Stimulated activated CD4-positive, alpha-beta T cell treated with anti-CD3 and anti-CD28 coated beads, TNF-alpha, amount 100 ng/mL, for 4 hours (primary cell): ENCODE data around the gene OGDH.
"Not testable (repeated sequence)": the region's sequence is repeated elsewhere in the genome, so short reads cannot be mapped to it uniquely, and the experiment has no call there.

ENCODE experiments used
- DNase-seq, 3 experiments: peaks; one replicate each; pipeline ENCODE4 v3.0.0-alpha.2; 2020; ENCODE audit warnings: low read depth in 3 of 3

The OGDH gene

GRCh38 chr7:44667190-44667589 is 60.8 kb downstream of the OGDH start:
- no peak for DNase-seq

GRCh38 chr7:44671069-44671468 is 64.6 kb downstream of the OGDH start:
- DNase-seq, result no peak

- no peak for DNase-seq
These were observed 66.9 kb downstream of the OGDH start for GRCh38 chr7:44673324-44673723.

- no peak for DNase-seq
These were observed 67.3 kb downstream of the OGDH start for GRCh38 chr7:44673771-44674170.

DNA sequence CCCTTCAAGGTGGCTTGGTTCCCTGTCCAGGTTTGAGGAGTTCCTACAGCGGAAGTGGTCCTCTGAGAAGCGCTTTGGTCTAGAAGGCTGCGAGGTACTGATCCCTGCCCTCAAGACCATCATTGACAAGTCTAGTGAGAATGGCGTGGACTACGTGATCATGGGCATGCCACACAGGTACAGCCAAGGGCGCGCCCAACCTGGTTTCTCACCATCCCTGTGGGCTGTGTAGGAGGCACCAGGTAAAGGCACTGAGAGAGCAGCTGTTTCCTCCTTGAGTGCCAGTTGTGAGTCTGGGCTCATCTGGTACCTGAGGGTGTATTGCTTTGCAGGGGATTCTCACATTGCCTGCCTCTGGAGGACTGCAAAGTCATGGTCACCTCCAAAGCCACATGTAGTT is 68.0 kb downstream of the OGDH start:
- no peak for DNase-seq

GRCh38 chr7:44676776-44677175 is 70.3 kb downstream of the OGDH start:
- DNase-seq, result no peak

DNA sequence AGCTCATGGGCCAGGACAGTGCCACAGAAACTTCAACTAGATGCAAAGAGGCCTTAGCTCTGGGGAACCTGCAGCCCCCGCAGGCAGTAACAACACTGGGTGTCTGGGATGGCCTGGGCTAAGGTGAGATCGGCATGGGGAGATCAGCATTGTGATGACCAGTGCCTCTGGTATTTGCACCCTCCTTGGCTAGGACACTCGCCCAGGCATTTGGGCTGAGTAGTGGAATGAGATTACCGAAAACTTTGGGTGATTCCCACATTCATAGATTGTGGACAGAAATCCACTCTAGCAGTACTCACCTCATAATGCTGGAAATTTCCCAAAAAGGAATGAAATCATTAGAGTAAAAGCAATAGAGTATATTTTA is 71.7 kb downstream of the OGDH start:
- no peak for DNase-seq

- DNase-seq, result no peak
These were observed 72.2 kb downstream of the OGDH start for GRCh38 chr7:44678471-44679179.

- DNase-seq, result no peak
These were observed 75.2 kb downstream of the OGDH start for GRCh38 chr7:44681645-44682044.

DNA sequence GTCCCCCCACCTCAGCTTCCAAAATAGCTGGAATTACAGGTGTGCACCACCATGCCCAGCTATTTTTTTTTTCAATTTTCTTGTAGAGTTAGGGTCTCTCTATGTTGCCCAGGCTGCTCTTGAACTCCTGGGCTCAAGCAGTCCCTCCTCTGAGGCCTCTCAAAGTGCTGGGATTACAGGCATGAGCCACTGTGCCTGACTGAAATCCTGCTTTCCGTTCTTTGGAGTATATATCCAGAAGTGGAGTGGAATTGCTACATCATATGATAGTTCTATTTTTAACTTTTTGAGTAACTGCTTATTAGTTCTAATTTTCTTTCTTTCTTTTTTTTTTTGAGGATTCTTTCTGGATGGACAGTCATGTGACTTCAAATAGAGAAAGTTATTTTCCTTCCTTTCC is 79.3 kb downstream of the OGDH start:
- no peak for DNase-seq

DNA sequence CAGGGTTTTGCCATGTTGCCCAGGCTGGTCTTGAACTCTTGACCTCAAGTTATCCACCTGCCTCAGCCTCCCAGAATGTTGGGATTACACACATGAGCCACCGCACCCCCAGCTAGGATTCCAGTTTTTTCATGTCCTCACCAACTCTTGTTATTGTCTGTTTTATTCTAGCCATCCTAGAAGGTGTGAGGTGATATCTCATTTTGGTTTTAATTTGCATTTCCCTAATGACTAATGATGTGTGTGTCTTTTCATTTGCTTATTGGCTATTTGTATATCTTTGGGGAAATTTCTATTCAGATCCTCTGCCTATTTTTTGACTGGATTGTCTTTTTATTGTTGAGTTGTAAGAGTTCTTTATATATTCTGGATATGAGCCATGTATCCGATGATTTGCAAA is 83.0 kb downstream of the OGDH start:
- DNase-seq, result no peak

- no peak for DNase-seq
These were observed 87.3 kb downstream of the OGDH start for GRCh38 chr7:44693641-44694313.

DNA sequence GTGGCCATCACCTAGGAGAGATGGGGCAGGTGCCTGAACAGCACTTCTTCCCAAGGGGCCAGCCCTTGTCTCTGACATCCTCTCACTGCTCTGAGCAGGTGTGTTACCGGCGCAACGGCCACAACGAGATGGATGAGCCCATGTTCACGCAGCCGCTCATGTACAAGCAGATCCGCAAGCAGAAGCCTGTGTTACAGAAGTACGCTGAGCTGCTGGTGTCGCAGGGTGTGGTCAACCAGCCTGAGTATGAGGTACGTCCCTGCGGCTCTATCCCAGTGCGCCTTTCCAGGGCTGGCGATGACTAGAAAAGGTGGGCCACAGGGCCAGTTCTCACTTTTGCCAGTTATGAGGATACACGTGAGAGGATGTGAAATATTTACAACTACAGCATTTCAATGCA is 87.9 kb downstream of the OGDH start:
- no peak for DNase-seq

DNA sequence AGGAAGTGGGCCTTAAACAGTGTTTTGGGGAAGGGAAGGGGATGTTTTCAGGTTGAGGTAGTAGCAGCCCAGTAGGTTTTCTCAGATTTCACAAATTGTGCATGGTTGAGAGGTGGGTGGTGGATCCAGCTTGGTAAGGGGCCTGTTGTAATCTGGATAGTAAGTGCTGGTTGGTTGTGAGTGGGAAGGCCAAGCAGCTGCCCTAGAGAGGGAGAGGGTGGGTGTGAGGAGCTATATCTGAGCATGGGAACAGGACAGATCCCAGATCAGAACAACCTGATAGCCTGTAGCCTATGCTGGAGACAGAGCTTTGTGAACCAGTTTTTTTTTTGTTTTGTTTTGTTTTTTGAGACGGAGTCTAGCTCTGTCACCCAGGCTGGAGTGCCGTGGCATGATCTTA is 88.3 kb downstream of the OGDH start:
- no peak for DNase-seq

DNA sequence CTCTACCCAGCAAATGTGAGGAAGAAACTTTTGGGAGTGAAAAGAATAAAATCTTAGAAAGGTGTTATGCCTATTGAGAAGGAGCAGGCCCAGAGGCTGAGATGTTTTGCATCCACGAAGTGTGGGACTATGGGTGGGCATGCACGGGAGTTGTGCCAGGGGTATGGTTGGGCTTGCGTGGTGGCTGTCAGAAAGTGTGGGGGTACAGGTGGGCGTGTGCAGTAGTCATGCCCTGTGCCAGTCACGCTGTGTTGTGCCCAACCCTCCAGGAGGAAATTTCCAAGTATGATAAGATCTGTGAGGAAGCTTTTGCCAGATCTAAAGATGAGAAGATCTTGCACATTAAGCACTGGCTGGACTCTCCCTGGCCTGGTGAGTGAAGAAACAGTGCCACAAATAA is 89.3 kb downstream of the OGDH start:
- no peak for DNase-seq

DNA sequence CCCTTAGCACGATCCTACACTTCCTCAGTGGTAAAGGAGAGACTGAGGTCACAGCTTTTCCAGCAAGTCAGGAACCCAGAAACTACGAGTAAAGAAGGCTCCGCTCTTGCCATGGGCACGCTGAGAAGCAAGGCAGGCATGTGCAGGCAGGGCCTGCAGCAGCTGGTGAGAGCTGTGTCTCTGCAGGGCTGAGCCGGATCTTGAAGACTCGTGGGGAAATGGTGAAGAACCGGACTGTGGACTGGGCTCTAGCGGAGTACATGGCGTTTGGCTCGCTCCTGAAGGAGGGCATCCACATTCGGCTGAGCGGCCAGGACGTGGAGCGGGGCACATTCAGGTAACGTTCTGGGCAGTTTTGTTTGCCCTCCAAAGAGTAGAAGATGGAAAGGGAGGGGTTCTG is 90.3 kb downstream of the OGDH start:
- no peak for DNase-seq

GRCh38 chr7:44697136-44698045 is 91.0 kb downstream of the OGDH start:
- DNase-seq, result no peak

DNA sequence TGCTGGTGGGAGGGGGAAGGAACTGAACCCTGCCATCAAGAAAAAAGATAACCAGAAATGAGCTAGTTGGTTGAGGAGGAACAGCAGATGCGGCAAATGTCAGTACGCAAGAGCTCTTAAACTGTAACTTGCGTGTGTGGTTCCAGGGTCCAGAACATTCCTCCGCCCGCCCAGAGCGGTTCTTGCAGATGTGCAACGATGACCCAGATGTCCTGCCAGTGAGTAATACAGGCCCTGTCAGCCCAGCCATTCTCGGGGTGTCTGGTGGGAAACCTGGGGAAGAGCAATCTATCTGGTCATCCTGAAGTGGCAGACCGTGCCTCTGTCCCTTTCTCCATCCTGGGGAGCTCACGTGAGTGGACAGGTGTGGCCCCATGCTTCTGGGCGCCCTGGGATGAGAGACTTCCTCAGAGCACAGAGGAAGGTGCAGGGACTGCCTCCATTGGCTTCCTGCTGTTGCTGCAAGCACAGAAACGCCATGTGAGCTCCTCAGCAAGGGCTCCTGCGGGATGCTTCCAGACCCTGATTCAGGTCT is 91.7 kb downstream of the OGDH start:
- DNase-seq, result no peak

DNA sequence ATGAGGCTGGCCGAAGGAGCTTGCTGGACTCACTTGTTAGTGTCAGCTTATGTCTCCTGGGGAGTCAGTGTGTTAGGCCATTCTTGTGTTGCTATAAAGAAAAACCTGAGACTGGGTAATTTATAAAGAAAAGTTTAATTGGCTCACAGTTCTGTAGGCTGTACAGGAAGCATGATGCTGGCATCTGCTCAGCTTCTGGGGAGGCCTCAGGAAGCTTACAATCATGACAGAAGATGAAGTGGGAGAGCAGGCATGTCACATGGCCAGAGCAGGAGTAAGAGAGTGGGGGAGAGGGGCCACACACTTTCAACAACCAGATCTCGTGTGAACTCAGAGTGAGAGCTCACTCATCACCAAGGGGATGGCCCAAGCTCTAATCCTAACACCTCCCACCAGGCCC is 93.2 kb downstream of the OGDH start:
- DNase-seq, result not testable (repeated sequence)

GRCh38 chr7:44700322-44700721 is 93.9 kb downstream of the OGDH start:
- no peak for DNase-seq

GRCh38 chr7:44703391-44703790 is 97.0 kb downstream of the OGDH start:
- DNase-seq, result not testable (repeated sequence)

DNA sequence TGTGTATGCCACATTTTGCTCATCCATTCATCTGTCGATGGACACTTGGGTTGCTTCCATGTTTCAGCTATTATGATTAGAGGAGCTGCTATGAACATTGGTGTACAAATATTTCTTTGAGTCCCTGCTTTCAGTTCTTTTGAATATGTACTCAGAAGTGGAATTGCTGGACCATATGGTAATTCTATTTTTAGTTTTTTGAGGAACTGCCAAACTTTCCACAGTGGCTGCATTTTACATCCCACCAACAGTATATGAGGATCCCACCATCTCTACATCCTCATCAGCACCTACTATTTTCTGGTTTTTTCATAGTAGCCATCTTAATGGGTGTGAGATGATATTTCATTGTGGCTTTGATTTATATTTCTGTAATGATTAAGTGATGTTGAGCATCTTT is 97.5 kb downstream of the OGDH start:
- DNase-seq, result no peak
